Progenitor cell of endocrine pancreas (in vitro differentiated cells): ENCODE measurements around the gene POP5. TPM values are rescaled to one million over a fixed set of nuclear protein-coding genes. Genes with fewer than 3 reads are reported as not detected.
"Not testable (repeated sequence)": the region's sequence is repeated elsewhere in the genome, so short reads cannot be mapped to it uniquely, and the experiment has no call there.

ENCODE experiments used
- DNase-seq: peaks from one replicate; pipeline ENCODE4 v3.0.0; 2021; ENCODE audit warnings: low spot score; ENCODE audit not compliant: unreplicated experiment
- H3K27ac Mint-ChIP-seq: 2 replicates; pipeline ENCODE4 v1.8.0; 2021; ENCODE audit warnings: mild to moderate bottlenecking, moderate library complexity, mixed read lengths
- H3K27me3 Mint-ChIP-seq: 2 replicates; pipeline ENCODE4 v1.8.0; 2021; ENCODE audit warnings: mixed read lengths
- H3K36me3 Mint-ChIP-seq: 2 replicates; pipeline ENCODE4 v1.8.0; 2022; ENCODE audit warnings: mixed read lengths; ENCODE audit not compliant: insufficient read depth
- H3K4me1 Mint-ChIP-seq: 2 replicates; pipeline ENCODE4 v1.8.0; 2021; ENCODE audit warnings: low read depth, mixed read lengths
- H3K4me3 Mint-ChIP-seq: 2 replicates; pipeline ENCODE4 v1.8.0; 2021; ENCODE audit warnings: low read depth, mild to moderate bottlenecking, moderate library complexity, mixed read lengths
- H3K9me3 Mint-ChIP-seq: 2 replicates; pipeline ENCODE4 v1.8.0; 2021; ENCODE audit warnings: low read depth, mixed read lengths
- total RNA-seq: library from RNA; stranded (reverse); gene quantifications from 2 replicates; pipeline ENCODE4 v1.2.1, GENCODE V29; 2021
- TF ChIP-seq, protein P1 (sequence below): fragments of 200-600 bp; sonication (generic); IDR thresholded peaks from one replicate; pipeline ENCODE4 v1.5.0; 2021; ENCODE audit warnings: antibody characterized with exemption, mild to moderate bottlenecking; ENCODE audit not compliant: unreplicated experiment

Gene POP5
- total RNA-seq, 1 donor from 2014 or later: 51.6 TPM

DNA sequence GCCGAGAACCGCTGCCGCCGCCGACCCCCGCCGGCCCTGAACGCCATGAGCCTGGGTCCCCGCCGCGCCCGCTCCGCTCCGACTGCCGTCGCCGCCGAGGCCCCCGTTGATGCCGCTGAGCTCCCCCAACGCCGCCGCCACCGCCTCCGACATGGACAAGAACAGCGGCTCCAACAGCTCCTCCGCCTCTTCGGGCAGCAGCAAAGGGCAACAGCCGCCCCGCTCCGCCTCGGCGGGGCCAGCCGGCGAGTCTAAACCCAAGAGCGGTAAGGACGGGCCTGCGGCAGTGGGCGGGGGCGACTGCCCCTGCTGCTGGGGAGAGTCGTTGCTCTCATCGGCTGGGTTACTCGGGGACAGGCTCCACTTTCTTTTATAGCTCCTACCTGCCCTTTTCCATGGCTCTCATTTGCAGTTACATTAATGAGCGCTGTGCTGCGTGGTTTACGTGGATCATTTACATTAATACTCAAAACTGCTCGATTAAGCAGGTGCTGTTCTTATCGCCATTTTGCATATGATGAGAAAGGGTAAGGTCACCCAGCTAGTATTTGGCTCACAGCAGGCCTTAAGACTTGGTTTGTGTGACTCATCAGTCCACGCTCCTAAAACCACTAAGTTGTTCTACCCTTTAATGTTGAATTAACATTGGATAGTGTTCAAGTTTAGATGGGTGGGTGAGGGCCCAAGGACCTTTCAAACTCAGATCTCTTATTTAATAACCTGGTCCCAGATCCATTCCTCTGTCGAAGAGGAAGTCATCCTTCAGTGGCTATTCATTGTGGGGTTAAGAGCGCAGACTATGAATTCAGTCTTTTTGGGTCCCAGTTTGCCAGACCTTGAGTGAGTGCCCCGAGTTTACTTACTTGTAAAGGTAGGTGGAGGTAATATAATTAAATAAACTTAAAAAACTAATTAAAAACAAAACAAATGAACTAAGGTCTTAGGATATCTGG is 46.2 kb downstream of the POP5 start:
- Mint-ChIP-seq H3K9me3 (no peaks in the 10 kb centered on the region), H3K27ac (peak overlapping the region; percentile 98), H3K36me3 (peaks cover 9% of the 10 kb centered on the region), H3K4me1 (peaks cover 40% of the 10 kb centered on the region), H3K27me3 (no peaks in the 10 kb centered on the region), H3K4me3 (peak overlapping the region; percentile 95)
- TF ChIP-seq, protein P1, sequence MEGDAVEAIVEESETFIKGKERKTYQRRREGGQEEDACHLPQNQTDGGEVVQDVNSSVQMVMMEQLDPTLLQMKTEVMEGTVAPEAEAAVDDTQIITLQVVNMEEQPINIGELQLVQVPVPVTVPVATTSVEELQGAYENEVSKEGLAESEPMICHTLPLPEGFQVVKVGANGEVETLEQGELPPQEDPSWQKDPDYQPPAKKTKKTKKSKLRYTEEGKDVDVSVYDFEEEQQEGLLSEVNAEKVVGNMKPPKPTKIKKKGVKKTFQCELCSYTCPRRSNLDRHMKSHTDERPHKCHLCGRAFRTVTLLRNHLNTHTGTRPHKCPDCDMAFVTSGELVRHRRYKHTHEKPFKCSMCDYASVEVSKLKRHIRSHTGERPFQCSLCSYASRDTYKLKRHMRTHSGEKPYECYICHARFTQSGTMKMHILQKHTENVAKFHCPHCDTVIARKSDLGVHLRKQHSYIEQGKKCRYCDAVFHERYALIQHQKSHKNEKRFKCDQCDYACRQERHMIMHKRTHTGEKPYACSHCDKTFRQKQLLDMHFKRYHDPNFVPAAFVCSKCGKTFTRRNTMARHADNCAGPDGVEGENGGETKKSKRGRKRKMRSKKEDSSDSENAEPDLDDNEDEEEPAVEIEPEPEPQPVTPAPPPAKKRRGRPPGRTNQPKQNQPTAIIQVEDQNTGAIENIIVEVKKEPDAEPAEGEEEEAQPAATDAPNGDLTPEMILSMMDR: peak; percentile 29
- peak; percentile 29 for DNase-seq

DNA sequence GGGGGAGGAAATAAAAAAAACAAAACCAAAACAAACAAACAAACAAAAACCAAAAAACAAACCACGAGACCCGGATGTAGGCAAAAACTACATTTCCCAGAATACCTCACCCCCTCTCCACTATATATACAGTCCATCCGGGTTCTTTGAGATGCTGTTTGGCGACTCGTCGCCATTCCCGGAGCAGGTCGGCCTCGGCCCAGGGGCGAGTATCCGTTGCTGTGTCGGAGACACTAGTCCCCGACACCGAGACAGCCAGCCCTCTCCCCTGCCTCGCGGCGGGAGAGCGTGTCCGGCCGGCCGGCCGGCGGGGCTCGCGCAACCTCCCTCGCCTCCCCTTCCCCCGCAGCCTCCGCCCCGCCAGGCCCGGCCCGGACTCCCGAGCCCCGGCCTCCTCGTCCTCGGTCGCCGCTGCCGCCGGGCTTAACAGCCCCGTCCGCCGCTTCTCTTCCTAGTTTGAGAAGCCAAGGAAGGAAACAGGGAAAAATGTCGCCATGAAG is 46.9 kb downstream of the POP5 start, which contains the start of gene RNF10:
Gene RNF10 (plus strand): TSS at position 154 of the 500 bp plus-strand sequence. CDS start 456 bp downstream, outside the sequence.
- Mint-ChIP-seq H3K27me3 (no peaks in the 10 kb centered on the region), H3K9me3 (no peaks in the 10 kb centered on the region), H3K27ac (peak within 1 kb of the TSS; percentile 98), H3K4me3 (peak within 1 kb of the TSS; percentile 95), H3K4me1 (peaks cover 45% of the 10 kb centered on the region), H3K36me3 (peaks cover 7% of the 10 kb centered on the region)
- peak; percentile 51 for DNase-seq
- TF ChIP-seq, protein P1: no peak

- Mint-ChIP-seq H3K27ac (no peak overlapping the region), H3K4me1 (peaks cover 34% of the 10 kb centered on the region), H3K4me3 (no peak overlapping the region), H3K36me3 (peaks cover 4% of the 10 kb centered on the region), H3K9me3 (no peaks in the 10 kb centered on the region), H3K27me3 (no peaks in the 10 kb centered on the region)
- no peak for DNase-seq
- TF ChIP-seq, protein P1: no peak
Observed at GRCh38 chr12:120532701-120533238, 48.4 kb downstream of the POP5 start.

DNA sequence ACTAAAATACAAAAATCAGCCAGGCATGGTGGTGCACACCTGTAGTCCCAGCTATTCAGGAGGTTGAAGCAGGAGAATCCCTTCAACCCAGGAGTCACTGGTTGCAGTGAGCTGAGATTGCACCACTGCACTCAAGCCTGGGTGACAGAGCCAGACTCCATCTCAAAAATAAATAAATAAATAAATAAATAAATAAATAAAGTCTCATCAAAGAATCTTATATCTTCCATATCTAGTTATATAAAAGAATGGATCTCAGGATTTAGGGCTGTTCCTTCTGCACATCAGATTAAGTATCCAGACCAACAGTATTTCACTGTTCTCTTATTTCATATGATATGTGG is 50.8 kb downstream of the POP5 start:
- H3K36me3 Mint-ChIP-seq, H3K4me3 Mint-ChIP-seq, DNase-seq, H3K27ac Mint-ChIP-seq, H3K9me3 Mint-ChIP-seq, H3K27me3 Mint-ChIP-seq: not testable (repeated sequence)
- peaks cover 12% of the 10 kb centered on the region for H3K4me1 Mint-ChIP-seq

DNA sequence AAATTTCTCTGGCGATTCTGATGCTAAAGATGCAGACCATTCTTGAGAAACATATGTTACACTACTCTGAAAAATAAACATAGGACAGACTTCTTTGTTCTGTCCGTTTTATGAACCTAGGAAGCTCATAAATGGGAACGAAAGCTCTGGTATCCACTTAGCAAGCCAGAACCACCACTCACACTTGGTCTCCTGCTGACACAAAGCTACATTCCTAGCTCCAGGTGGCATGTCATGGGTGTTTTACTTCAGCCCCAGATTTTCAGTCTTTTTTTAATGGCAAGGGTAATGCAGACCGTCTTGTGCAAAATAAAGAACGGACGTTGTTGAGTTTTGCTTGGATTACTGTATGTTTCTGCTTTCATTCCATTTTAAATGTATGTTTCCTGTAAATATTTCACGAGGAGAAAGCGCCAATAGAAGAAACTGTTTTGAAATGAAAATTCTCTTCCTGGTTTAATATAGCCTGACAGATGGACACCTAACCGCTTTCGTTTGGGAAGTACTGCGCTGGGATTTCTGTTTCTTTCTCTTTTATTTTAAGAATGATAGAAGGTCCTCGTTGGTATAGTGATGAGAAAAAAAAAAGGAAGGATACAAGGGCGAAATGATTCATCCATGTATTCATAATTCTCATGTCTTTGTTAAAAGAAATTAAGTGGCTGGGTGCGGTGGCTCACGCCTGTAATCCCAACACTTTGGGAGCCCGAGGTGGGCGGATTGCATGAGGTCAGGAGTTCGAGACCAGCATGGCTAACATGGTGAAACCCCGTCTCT is 51.4 kb downstream of the POP5 start:
- Mint-ChIP-seq H3K27me3 (no peaks in the 10 kb centered on the region), H3K36me3 (no peaks in the 10 kb centered on the region), H3K27ac (peak overlapping the region; percentile 100), H3K4me1 (peaks cover 9% of the 10 kb centered on the region), H3K9me3 (no peaks in the 10 kb centered on the region), H3K4me3 (peak overlapping the region; percentile 100)
- TF ChIP-seq, protein P1: no peak
- no peak for DNase-seq
